T-helper 1 cell (primary cell): ENCODE measurements around the gene CTAG1A.
"Not testable (repeated sequence)": the region's sequence is repeated elsewhere in the genome, so short reads cannot be mapped to it uniquely, and the experiment has no call there.

ENCODE experiments used
- DNase-seq, 5 donors: peaks; one replicate each; pipeline ENCODE4 v3.0.0-alpha.2; 2012 to 2020

The CTAG1A gene

DNA sequence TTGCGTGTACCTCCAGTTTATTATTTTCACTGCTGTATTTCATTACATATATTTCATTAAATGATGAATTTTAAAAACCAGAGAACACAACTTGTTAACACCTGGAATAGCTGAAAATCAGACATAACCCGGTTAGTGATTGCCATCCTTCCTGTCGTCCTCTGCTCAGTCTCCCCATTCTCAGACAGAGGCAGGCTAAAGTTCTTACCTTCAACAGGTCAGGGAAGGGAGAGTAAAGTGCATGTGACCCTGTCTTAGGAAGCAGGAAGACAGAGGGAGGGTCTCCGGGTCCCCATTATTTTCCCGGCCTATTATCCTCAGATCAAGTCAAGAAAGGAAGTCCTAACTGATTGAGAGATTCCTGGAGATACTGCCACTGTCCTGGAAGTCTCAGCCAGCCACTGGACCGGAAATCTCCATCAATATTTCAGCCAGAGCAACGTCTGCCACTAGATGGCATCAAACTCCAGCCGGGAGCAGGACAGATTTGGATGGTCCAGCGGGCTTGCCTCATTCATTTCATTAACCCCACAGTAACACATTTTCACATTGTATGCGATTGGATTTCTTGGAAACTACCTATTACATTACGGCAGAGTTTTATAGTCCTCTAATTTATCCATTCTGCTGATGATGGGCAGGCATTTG is 36.0 kb downstream of the CTAG1A start:
- not testable (repeated sequence) for DNase-seq

DNA sequence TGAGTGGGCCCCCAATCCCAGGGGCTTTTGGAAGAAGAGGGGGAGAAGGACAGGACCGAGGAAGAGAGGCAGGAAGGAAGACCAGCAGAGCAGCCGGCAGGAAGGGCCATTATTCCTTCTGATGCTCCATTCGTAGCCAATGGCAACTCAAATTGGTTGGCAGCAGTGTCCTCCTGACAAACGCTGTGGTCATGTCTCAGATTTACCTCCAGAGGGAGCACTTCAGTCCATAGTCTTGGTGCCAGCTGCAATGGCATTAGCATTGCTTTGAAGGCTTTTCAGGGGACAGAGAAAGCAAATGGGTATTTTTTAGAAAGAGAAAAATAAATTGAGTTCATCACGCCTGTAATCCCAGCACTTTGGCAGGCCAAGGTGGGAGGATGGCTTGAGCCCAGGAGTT is 44.0 kb downstream of the CTAG1A start:
- not testable (repeated sequence) for DNase-seq

DNA sequence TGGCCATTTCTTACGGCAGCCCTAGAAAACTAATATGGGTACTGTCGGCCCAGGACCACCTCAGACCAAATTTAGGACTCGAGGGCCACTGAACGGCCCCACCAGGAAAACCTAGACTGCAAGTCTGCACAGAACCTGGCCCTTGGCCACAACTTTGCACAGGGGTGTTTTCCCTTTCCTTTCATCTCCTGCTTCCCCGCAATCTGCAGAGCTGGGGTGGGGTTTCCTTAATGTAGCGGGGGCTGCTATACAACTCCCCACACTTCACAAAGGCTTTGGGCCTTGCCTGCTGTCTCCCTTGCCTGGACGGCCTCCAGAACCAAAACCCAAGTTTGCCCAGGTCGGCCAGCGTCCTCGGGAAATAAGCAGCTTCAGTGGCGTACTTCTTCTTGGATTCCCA is 46.0 kb downstream of the CTAG1A start:
- DNase-seq: not testable (repeated sequence)

DNA sequence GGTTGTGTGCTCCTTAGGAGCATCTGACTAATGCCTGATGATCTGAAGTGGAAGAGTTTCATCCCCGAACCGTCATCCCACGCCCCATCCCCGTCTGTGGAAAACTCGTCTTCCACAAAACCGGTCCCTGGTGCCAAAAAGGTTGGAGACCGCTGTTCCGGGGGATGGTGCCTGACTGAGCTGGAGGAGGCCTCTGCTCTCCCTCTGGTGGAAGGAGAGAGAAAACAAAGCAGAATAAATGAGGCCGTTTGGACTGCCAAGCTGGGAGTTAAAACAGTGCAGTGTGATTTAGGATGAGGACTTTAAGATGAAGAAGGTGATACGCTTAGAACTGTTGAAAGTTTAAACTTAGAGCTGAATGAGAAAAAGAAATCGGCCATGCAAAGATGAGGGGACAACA is 48.7 kb downstream of the CTAG1A start:
- not testable (repeated sequence) for DNase-seq
